Loucy (cell line): Measurements from ENCODE around the gene ITGA11.

Experiments used
- EZH2phosphoT487 ChIP-seq: fragments of 200-600 bp; IDR thresholded peaks from 2 replicates; pipeline ENCODE4 v1.6.1; 2018; ENCODE audit warnings: antibody characterized with exemption, mild to moderate bottlenecking, moderate library complexity, borderline replicate concordance
- TF ChIP-seq, protein P1 (sequence below): fragments of 200-600 bp; sonication (generic); conservative IDR thresholded peaks from 2 replicates; pipeline ENCODE4 v1.5.1; 2014; ENCODE audit warnings: mild to moderate bottlenecking, antibody characterized with exemption, low read length

DNA sequence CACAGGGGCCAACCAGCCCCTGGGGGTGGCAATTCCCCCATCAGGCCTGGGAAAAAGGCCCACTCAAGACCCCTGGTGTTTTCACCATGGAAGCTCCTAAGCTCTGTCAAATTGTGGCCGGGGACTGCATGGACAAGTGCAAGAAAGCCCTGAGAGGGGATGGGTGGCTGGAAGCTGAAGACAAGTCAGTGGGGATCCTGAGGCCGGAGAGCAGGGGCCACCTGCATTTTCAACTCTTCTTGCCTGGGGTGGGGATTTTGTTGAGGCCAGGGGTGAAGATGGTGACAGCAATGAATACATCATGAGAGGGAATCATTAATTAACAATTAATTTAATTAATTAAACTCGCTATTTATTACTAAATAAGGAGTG lies 120.5 kb downstream of the ITGA11 start:
- TF ChIP-seq, protein P1, sequence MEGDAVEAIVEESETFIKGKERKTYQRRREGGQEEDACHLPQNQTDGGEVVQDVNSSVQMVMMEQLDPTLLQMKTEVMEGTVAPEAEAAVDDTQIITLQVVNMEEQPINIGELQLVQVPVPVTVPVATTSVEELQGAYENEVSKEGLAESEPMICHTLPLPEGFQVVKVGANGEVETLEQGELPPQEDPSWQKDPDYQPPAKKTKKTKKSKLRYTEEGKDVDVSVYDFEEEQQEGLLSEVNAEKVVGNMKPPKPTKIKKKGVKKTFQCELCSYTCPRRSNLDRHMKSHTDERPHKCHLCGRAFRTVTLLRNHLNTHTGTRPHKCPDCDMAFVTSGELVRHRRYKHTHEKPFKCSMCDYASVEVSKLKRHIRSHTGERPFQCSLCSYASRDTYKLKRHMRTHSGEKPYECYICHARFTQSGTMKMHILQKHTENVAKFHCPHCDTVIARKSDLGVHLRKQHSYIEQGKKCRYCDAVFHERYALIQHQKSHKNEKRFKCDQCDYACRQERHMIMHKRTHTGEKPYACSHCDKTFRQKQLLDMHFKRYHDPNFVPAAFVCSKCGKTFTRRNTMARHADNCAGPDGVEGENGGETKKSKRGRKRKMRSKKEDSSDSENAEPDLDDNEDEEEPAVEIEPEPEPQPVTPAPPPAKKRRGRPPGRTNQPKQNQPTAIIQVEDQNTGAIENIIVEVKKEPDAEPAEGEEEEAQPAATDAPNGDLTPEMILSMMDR = no peak
- no peak for TF ChIP-seq EZH2phosphoT487
